Lower leg skin (tissue), 3 donors: ENCODE data around the gene RGS16.

Experiments
- CTCF ChIP-seq, 3 donors: fragments of 450-650 bp; IDR thresholded peaks; one replicate each; pipeline ENCODE4 v1.5.1; 2016; ENCODE audit warnings: antibody characterized with exemption in 3 of 3, mild to moderate bottlenecking in 3 of 3, moderate library complexity in 2 of 3
- POLR2A ChIP-seq, 2 donors: fragments of 450-650 bp; IDR thresholded peaks; one replicate each; pipeline ENCODE4 v1.6.1; 2016 to 2017; ENCODE audit warnings: antibody characterized with exemption in 2 of 2, mild to moderate bottlenecking in 1 of 2, moderate library complexity in 1 of 2

- TF ChIP-seq POLR2A (IDR thresholded peaks at IDR 0.05) (no peak), CTCF (IDR thresholded peaks at IDR 0.05) (no peak)
Observed at GRCh38 chr1:182617014-182617429, 12.8 kb upstream of the RGS16 start.
